HG02610 (cell line): ENCODE data around the gene EN2.
"Not testable (repeated sequence)": the region's sequence is repeated elsewhere in the genome, so short reads cannot be mapped to it uniquely, and the experiment has no call there.

Experiments used
- ATAC-seq: cut with Tn5 transposase; IDR thresholded peaks from one replicate; pipeline ENCODE4 v1.9.1; 2021; ENCODE audit warnings: mild to moderate bottlenecking, moderate library complexity; ENCODE audit not compliant: unreplicated experiment

The EN2 gene

DNA sequence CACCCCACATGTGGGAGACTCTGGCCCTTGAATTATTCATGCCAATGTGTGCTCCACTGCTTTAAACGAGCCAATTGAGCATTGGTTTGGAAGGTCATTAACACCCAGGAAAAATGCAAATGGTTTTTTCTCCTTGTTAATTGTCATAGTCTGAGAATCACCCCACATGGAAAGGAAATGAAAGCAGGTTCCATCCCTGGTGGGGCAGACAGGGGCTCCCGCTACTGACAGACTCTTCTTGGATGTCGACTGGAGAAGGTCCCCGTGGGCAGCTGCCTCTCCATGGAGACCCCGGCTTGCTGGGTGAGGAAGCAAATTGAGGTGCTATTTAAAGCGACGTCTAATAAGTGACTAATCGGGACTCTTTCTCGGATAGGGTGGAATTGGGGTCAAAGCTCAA lies 32.0 kb upstream of the EN2 start:
- no peak for ATAC-seq

DNA sequence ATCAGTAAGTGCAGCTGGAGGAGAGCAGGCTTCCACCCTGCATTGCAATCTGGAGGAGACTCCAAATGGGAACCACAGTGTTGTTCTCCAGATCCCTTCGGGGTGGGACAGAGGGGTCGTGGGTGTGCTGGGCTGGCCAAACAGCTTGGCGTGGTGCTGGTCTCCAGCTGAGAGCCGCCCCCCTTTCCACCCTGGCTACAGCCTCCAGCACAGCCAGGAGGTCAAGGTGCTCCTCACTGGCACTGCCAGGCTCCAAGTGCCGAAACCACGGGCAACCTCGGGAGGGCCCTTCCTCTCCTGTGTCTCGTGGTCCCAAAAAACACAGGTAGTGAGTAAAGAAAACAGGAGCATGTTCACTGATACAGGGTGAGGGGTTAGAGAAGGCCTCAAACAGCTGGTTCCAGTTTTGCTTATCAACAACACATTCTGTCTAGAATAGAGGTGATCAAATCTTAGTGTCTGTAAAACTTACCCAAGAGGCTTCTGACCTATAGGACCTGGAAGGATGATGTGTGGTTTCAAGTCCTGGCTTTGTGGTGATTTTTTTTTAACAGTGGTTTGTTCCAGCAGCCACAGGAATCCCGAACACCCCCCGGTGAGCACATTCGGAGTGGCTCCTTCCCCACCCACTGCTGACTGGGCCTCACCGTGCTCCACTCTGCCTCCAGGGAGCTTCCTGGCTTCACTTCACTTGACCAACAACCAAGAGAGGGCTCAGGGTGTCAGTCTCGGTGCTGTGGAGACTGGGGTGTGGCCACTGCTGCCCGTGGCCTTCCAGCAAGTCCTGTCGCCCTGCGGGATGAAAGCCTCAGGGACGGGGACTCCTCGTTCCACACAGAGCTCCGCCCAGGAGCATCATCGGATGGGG lies 31.2 kb upstream of the EN2 start:
- ATAC-seq, result no peak

DNA sequence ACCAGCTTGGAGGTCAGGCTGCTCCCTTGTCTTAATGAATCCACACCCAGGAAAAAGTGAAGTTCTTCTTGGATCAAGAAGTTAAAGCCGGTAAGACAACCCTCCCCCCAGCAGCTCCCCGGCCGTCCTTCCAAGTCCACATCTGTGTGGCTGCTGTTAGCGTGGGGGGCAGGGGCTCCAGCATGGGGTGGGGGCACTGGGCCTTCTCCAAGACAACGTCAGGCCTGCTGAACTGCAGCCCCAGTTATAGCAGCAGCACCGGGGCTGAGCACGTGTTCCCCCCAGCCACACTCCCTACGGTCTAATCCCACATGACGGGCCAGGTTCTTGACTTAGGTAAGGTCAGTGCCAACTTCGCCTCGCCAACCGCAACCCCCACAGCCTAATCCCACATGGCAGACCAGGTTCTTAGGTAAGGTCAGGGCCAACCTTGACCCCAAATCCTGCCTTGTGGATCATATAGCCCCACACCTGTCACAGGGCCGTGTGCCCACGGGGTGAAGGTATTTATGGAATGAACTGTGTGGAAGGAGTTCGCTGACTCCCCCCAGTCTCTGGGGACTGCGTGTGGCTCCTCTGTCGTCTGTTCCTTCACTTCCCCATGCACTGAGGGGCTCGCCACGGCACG lies 30.4 kb upstream of the EN2 start:
- no peak for ATAC-seq

DNA sequence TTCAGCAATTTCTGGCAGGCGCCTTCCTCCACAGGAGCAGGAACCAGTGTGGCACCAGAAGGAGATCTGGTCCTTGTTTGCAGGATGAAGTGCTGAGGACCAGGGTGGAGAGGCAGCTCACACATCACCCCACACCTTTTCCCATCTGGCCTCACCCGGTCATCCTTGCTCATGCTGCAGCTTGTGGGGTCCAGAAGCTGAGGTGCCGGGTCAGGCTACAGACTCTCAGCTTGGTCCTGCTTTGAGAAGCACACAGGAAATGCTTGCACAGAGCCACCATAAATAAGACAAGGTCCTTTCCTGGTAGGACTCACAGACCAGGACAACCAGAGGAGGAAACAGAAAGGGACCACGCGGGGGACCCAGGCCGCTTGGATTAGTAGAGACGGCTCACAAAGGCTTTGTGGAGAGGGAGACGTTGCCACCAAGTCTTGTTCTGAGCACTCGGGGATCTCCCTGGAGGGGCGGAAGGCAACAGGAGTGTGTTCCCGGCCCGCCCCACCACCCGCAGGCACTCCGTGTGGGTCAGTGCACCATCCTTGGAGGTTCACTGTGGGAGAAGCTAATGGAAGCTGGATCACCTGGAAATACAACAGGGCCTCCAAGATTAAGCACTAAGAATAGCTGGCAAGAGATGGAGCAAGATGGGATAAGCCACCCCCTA lies 29.6 kb upstream of the EN2 start:
- no peak for ATAC-seq

DNA sequence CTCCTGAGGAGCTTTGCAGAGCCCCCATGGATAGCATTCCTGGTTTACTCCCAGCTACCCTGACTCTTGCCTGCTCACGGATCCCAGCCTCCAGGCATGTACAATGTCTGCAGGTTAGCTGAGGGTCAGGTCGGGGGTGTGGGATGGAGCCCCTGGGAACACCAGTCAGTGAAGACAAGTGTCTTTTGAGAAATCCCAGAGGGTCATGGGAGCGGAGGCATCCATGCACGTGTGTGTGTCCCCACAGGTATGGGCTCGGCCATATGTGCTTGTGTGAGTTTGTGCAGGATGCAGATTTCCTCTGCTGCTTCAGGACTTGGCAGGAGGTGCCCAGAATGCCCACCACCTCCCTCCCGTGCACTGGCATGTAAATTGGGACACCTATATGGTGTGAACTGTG lies 28.3 kb upstream of the EN2 start:
- ATAC-seq, result no peak

DNA sequence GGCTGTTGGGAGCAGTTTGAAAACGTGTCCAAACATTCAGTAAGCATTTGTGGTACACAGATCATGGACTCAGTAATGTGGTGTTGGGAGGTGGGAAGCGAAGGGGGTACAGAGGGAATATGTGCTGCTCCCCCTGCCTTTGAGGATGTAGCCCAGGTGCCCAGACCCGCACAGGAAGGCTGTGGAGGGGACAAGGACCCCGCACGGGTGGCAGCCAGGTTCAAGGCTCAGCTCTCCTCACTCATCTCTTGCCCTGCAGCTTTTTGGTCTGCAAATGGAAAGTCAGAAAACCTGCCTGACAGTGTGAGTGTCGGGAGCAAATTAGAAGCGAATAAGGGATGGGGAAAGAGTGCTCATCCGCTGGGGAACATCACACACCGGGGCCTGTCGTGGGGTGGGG lies 27.3 kb upstream of the EN2 start:
- ATAC-seq, result no peak

DNA sequence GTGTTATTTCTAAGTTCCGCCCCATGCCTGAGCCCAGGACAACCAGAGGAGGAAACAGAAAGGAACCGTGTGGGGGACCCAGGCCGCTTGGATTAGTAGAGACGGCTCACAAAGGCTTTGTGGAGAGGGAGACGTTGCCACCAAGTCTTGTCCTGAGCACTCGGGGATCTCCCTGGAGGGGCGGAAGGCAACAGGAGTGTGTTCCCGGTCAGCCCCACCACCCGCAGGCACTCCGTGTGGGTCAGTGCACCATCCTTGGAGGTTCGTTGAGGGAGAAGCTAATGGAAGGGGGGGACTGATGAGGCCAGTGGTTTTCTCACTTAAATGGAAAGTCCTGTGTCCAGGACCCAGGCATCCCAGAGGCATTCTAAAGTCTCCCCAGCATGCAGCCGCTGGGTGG lies 26.7 kb upstream of the EN2 start:
- ATAC-seq, result no peak

DNA sequence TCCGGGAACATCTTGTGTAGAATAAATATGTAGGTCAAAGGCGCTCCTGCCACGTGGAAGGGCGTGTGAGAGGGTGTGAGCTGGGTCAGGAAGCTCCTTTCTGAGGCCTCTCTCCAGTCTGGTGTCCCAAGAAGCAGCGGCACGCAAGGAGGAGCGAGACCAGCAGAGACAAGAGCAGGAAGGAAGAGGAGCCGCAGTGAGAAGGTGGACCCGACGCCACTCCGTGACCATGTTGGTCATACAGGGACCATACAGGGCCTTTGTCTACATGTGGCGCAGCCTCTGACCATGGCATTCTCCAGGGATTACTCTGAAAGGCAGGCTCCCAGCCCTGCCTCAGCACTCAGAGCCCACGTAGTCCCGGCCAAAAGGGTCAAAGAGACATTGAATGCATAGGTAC lies 26.2 kb upstream of the EN2 start:
- no peak for ATAC-seq

DNA sequence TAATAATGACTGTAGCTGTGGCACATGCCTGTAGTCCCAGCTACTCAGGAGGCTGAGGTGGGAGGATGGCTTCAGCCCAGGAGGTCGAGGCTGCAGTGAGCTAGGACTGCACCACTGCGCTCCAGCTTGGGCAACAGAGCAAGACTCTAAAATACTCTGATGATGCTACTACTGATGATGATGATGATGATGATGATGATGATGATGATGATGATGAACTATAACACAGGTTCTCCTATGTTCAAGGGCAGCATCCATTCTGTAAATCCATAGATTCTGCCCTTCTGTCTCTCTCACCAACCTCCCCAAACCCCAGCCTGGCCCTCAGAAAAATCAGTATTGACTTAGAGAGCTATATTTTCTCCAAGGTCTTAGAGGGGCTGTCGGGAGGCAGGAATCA lies 22.8 kb upstream of the EN2 start:
- no peak for ATAC-seq

DNA sequence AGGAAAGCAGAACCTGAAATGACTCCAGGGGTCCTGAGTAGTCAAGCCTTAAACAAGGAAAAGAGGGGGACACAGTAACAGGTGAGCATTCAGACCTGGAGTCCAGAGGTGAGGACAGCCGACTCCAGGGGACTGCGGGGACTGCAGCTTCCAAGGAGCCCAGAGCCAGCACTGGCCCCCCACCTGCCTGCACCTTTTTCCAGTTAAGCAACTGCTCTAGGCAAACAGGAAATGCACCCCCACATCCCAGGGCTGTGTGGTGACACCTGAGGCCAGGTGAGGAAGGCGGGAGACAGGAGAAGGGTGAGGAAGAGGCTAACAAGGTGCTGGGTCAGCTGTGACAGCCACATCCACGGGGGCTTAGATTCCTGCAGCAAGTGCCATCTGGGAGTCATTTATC lies 20.1 kb upstream of the EN2 start:
- ATAC-seq, result no peak

DNA sequence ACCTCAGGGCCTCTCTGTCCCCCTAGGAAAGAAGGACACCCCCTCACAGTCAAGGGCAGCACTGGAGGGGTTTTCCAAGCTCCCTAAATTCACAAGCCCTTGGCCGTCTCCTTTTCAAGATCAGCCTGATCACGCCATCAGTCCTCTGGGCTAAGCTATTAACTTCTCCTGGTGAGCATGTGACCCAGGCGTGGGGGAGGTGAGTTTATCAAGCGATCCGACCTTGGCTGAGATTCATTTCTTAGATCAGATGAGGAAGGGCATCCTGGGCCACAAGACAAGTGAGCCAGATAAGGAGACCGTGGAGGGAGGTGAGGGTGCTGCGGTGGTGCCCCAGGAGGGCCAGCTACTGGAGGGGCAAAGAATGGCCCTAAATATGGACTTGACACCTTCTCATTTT lies 19.2 kb upstream of the EN2 start:
- ATAC-seq, result no peak

DNA sequence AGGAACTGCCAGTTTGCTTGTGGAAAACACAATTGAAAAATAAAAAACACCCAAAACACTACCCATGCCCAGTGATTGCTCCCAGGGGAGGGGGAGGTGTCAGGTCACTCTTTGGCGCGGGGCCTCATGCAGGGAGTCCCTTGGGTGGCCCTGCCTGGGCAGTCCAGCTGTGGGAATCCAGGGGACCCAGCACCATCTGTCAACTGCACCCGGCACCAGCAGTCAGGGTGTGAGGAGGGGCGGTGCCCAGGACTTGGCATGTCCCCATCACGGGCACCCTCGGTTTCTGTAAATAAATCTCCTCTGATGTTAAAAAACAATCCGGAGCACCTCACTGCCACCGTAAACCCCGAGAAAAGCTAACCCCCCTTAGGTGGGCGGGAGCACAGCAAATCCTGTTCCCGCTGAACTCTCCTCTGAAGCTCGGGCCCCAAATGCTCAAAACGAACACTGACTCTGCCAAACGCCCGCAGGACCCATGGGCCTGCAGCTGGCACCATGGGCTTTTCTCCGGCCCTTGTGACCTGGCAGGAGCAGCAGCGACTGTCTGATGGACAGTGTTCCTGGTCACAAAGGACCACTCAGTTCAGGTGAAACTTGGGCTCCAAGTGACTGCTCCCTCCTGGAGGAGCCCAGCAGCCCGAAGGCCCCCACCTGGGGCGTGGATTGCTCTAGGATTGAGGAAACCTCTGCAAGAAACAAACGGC lies 18.5 kb upstream of the EN2 start:
- no peak for ATAC-seq

DNA sequence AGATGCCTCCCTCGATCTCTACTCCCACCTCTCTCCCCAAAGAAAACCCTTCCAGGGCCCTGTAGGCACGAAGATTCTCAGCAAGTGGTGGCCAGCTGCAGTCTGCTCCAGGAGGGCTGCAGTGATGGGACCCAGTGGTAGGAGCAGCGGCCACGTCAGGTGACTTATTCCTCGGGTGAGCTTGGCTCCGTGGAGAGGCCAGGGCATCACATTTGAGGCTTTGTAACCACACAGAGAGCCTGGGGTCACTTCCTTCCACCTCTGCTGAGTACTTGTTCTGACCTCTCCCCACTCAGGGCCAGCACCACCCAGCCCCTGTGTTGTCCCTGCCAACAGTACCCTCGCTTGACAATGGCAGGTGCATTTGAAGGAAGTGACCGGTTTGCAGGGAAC lies 17.9 kb upstream of the EN2 start:
- no peak for ATAC-seq

DNA sequence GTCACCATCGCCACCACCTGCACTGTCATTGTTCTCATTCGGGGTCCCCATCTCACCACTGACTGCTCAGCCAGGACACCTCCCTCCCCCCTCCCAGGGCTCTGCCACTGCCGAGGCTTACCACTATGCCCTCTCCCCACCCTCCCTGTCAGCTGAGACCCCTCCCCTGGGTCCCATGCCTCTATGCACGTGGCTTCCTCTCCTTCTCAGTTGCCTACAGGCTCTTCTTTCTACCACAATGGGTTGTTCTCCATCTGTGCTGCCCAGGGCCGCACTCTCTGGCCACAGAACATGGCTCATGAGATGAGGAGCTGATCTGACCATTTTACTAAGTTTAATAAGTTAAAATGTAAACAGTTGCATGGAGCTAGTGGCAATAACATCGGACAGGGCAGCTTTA lies 16.1 kb upstream of the EN2 start:
- no peak for ATAC-seq

DNA sequence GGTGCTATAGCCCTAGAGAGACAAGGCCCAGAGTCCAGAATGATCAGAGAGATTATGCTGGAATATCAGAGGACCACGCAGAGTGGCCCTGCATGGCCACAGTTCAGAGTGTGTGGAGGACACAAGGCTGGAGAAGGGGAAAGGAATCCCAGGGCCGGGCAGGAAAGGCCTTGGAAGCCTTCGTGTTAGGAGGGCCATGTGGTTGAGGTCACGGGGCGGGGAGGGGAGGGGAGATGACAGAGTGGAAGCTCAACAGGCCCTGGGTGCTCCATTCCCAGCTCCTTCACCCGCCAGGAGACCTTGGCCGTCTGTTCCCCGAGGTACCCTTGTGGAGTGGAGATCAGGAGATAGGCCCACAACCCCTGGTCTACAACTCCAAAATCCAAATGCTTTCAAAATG lies 13.2 kb upstream of the EN2 start:
- no peak for ATAC-seq

DNA sequence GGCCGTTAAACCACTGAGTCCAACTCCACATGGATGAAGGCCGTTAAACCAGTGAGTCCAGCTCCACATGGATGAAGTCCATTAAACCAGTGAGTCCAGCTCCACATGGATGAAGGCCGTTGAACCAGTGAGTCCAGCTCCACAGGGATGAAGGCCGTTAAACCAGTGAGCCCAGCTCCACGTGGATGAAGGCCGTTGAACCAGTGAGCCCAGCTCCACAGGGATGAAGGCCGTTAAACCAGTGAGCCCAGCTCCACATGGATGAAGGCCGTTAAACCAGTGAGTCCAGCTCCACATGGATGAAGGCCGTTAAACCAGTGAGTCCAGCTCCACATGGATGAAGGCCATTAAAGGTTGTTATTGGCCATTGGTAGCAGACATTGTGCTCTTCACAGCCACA lies 12.3 kb upstream of the EN2 start:
- not testable (repeated sequence) for ATAC-seq

DNA sequence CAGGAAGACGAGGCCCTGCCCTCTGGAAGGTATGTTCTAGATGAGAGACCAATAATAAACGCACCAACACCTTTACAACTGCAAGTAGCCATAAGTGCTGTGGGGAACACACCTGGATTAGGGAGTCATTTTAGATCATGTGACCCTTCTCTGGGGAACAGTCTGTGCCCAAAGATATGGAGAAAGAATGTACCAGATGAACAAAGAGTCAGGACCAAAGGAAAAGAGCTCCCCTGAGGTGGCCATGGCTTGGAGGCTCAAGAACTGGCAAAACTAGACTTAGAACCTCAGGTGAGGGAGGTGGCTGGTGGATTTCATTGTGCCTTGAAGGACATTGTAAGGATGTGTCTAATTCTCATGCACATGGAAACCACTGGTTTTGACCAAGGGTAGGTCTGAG lies 10.3 kb upstream of the EN2 start:
- ATAC-seq, result no peak

DNA sequence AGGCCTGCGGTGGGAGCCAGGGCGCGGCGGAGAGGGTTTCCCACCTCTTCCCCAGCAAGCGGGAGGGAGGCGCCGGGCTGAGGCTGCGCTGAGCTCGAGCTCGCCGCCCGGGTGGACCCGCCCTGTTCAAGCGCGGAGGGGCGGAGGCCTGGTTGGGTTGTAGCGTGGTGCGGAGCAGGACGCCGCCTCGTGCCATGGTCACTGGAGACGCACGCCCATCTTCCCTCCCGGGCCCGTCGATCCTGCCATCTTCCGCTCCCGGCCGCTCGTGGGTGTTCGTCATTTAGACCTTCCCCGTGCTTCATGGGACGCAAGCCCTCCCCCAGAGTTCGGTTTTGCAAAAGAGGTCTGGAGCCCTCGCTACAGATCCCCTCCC lies 9.3 kb upstream of the EN2 start:
- ATAC-seq, result no peak

DNA sequence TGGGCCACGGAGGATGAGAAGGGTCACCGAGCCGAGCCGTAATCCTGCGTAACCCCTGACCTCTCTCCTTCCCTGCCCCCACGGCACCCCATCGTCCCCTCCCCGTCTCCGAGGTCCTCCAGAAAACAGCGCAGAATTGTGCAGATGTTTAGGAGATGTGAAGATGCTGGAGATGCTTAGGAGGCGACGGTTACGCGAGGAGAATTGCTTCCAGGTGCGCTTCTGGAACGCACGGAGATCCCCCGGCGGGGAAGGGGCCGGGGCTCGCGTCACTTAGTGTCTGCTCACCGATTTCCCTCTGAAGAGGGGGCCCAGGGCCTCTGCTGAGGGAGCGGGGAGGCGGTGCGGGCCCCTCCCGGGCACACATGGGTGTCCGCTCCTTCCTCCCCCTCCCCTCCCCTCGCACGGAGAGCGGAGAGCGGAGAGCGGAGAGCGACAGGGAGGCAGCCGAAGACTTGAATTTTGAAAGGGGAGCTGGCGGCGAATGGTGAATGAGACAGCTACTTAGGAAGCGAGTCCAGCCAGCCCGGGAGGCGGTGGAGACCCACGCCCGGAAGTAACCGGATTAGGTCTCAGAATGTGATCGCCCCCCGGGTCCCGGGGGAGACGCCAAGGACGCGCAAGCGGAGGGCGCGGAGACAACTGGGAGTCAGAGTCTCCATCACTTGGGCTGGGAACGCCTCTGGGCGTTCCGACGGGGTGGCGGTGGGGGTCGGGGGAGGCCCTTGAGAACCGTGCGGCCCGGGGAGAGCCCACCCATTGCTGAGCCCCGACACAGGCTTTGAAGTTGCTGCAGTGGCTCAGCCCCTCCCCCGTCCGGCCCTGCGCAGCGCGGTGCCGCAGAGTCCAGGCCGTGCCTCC lies 8.7 kb upstream of the EN2 start:
- no peak for ATAC-seq

DNA sequence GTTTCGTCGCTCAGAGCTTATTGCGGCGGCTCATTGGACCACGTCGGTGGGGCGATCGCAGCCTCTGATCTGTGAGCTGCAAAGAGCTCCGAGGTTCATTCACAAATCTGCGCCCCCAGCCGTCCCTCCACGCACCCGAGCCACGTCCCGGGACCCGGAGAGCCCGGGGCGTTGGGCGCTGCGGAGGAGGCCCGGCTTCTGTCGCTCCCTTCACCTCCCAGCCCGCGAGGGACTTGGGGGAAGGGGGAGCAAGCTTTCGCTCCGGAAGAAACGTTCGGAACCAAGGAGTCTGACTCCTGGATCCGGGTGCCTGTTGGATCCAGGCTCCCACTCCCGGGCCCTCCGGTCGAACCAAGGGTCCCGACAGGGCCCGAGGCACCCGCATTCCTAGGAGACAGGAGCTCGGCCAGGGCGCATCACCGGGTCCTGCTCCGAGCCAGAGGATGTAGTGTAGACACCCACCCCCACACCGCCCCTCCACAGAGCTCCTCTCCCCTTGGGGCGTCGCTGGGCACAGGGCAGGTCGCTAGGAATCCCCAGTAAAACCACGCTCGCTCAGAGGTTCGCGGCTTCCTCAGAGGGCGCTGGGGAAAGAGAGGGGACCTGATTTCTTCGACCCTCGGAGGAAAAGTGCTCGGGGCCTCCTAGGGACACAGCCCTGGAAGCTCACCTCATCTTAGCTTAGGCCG lies 7.9 kb upstream of the EN2 start:
- ATAC-seq, result no peak
